ENCODE data around the gene OR5K3.
"Not testable (repeated sequence)": the region's sequence is repeated elsewhere in the genome, so short reads cannot be mapped to it uniquely, and the experiment has no call there.

Gene OR5K3, protein sequence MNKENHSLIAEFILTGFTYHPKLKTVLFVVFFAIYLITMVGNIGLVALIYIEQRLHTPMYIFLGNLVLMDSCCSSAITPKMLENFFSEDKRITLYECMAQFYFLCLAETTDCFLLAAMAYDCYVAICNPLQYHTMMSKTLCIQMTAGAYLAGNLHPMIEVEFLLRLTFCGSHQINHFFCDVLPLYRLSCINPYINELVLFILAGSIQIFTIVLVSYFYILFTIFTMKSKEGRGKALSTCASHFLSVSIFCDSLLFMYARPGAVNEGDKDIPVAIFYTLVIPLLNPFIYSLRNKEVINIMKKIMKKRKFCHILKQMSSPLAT

DNA sequence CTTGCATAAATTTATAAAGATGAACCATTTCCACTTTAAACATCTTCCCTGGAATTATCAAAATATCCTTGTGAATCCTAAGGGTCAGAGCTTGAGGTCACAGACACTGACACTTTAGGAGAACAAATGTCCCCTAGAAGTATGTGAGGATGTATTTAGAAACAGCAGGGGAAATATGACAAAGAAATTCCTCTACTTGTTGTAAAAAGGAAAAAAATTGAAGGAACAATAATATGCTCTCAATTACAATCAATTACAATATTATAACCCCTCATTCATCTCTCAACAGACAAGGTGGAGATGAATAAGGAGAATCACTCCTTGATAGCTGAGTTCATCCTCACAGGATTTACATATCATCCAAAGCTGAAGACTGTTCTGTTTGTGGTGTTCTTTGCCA, at the start of gene OR5K3:
Gene OR5K3 (plus strand): TSS at position 301 of the 400 bp plus-strand sequence. CDS start 0 bp downstream, at position 301.
- no peak for DNase-seq

DNA sequence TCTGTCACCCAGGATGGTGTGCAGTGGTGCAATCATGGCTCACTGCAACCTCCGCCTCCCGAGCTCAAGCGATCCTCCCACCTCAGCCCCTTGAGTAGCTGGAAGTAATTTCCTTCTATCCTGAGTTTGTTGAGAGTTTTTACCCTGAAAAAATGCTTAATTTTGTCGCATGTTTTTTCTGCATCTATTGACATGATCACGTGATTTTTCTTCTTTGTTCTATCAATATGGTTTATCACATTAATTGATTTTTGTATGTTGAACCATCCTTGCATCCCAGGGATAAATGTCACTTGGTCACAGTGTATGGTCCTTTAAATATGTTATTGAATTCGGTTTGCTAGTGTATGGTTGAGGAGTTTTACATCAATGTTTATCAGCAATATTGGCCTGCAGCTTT, 48.7 kb upstream of the OR5K3 start:
- DNase-seq, result no peak

DNA sequence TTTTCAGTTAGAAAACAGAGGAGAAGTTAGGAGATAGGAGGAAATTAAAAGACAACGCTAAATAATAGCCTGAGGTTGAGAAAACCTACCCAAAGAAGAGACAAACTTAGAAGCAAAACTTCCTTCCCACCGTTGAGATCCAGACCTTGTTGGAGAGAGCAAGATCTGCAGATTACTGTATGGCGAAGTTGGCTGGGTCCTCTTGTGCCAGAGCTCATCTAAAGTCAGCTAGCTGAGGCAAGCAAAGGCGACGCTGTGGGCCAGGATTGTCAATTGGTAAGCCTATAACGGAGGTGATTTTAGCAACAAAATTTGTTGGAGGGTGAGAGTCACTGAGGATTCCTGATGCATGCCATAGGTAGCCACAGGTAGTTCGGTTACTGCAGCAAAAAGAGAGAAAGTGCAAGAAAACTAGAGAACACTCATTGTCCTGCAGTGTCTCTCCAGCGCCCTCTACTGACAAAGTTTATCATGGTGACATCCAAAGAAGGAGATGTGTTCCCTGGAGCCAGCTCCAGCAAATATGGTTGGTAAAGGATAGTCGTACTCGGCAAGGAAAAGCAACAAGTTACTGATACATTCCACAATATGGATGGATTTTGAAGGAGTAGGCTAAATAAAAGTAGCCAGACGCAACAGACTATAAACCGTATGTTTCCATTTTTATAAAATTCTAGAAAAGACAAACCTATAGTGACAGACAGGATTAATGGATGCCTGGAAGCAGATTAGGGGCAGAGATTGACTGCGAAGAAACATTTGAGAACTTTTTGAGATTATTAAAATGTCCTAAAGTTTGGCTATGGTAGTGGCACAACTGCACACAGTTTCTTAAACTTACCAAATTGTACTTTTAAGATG, 46.6 kb upstream of the OR5K3 start:
- DNase-seq, result peak; percentile 1

DNA sequence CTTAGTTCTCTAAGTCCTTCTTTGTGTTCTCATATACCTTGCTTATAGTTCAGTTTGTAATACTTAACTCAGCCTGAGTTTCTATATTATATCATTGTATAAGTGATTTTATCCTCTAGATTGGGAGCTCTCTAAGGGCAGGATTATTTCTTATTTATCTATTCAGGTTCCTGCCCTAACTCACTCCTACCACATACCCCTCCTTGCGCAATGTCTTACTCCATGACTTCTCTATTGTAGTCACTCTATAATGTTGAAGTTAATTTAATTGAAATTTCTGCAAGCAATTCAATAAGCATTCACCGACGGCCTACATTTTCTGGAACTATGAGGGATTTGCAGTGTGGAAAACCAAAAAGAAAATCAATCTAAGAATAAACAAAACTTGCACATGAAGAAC, 40.4 kb upstream of the OR5K3 start:
- DNase-seq, result no peak

DNA sequence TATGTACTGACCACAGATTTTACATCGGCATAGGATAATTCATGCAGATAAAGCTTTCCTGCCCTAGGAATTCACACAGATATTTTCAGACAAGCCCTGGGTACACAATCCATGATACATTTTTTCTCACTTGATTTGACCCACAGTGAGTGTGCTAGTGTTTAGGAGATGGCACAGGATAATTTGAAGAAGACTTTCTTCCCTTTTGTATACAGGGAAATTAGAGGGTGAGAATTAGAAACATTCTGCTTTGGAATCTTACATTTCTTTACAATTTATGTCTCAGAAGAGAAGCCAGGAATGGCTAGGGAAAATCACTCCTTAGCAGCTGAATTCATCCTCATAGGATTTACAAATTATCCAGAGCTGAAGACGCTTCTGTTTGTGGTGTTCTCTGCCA, 36.9 kb upstream of the OR5K3 start, which contains the start of gene OR5K4:
Gene OR5K4 (plus strand): TSS at position 301 of the 400 bp plus-strand sequence. CDS start 0 bp downstream, at position 301.
- DNase-seq, result no peak

DNA sequence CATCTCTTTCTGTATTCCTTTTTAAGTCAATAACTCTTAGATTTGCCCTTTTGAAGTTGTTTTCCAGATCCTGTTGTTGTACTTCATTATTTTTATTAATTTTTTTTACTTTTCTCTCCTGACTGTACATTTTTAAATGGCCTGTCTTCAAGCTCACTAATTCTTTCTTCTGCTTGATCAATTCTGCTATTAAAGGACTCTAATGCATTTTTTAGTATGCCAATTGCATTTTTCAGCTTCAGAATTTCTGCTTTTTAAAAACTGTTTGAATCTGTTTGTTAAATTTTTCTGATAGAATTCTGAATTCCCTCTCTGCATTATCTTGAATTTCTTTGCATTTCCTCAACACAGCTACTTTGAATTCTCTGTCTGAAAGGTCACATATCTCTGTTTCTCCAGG, 31.2 kb upstream of the OR5K3 start:
- DNase-seq, result no peak

DNA sequence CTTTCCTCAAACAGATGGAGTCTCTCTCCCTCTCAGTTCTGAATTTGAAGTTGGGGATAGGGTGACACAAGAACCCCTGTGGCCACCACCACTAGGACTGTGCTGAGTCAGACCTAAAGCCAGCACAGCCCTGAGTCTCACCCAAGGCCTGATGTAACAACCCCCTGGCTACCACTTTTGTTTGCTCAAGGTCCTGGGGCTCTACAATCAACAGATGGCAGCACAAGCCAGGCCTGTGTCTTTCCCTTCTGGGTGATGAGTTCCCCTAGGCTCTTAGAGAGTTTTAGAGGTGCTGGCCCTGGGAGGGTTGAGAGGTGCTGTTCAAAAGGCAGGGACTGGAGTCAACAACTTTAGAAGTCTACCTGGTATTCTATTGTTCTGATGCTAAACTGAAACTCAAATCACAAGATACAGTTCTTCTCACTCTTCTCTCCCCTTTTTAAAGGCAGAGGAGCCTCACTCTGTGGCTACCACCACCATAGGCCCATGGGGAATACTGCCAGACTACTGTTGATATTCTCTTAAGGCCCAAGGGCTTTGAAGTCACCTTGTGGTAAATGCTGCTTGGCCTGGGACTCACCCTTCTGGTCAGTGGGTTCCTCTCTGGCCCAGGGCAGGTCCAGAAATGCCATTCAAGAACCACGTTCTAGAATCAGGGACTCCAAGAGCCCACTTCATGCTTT, 30.3 kb upstream of the OR5K3 start:
- no peak for DNase-seq

DNA sequence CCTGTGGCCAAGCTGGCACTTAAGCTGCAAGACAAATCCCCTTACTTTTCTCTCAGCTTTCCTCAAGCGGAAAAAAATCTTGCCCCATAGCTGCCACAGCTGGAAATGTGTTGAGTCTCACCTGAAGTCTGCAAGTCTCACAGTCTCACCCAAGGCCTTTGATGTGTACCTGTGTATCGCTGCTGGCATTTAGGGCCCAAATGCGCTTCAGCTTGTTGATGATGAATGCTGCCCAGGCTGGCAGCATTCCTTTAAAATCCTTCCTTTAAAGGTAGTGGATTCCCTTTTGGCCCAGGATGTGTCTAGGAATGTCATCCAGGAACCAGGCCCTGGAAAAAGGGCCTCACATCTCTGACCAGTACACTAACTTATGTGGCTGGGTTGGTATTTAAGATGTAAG, 29.8 kb upstream of the OR5K3 start:
- DNase-seq, result no peak

DNA sequence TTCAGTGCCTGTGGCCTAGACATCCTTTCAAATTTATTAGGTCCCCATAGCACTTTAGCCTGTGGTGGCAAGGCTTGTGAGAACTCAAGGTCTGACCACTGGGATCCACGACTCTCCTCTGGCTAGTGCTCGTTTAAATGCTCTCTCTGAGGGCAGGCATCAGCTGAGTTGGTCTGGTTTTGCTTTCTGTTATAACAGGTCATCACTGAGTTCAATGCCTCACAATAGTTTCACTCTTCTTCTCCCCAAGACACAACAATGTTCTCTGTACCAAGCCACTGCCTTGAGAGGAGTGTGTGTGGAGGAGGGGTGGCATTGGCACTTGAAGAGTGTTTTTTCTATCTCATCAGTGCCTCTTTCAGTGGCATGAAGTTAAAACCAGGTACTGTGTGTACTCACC, 29.2 kb upstream of the OR5K3 start:
- DNase-seq, result no peak

DNA sequence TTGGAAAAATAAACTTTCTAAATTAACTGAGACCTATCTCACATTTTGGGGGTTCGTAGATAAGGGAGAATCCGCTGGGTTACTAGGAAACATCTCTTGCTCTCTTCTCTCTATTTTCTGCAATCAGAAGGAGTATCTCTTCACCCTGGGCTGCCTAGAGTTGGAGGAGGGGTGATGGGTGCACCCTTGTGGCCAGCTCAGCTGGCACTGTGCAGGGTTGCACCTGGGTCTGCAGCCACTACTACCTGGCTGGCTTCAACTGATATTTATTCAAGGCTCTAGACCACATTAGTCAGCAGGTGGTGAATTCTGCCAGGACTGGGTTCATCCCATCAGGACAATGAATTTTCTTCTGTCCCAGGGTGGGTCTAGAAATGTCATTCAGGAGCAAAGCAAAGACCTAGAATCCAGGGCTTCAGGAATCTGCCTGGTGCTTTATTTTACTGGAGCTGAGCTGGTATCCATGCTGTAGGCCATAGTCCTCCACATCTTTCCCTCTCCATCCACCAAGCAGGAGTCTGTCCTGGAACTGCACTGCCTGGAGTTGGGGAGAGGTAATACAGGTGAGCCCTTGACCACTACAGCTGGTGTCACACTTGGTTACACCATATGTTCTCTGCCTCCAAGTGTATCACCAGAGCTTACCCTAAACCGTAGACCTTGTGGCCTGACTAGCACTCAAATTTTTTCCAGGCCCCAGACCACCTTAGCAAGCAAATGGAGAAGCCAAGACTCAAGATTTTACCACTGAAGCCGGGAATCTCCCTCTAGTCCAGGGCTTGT, 22.8 kb upstream of the OR5K3 start:
- no peak for DNase-seq

DNA sequence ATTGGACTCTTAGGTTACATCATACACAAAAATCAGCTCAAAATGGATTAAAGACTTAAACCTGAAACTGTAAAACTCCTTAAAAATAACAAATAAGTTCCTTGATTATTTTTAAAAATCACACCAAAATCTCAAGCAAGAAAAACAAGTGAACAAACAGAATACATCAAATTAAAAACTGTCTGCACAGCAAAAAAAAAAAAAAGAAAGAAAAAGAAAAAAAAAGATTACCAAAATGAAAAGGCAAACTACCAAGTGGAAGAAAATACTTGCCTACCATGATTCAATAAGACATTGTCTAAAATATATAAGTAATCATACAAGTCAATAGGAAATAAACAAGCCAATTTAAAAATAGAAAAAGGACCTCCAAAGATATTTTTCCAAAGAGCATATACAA, 19.3 kb upstream of the OR5K3 start:
- DNase-seq, result no peak

DNA sequence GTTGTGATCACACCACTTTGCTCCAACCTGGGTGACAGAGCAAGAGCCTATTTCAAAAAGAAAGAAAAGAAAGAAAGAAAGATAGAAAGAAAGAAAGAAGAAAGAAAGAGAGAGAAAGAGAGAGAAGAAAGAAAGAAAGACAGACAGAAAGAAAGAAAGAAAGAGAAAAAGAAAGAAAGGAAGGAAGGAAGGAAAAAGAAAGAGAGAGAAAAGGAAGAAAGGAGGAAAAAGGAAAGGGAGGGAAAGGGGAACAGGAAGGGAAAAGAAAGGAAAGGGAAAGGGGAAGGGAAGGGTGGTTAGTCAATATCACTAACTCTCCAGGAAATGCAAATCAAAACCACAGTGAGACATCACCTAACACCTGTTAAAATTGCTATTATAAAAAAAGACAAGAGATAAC, 18.6 kb upstream of the OR5K3 start:
- DNase-seq, result no peak

DNA sequence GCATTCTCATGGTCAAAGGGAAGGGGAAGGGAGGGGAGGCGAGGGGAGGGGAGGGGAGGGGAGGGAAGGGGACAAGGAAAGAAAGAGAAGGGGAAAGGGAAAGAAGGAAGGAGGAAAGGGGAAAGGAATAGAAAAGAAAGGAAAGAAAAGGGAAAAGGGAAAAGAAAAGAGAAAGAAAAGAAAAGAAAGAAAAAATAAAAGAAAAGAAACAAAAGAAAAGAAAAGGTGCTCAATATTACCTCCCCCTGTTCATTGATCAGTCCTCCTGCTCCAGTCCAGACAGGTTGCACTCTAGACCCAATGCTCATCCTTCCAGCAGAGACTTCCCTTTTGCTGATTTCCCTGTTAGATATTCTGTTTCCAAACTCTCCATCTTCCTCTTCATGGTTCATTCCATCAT, 18.0 kb upstream of the OR5K3 start:
- DNase-seq, result no peak

DNA sequence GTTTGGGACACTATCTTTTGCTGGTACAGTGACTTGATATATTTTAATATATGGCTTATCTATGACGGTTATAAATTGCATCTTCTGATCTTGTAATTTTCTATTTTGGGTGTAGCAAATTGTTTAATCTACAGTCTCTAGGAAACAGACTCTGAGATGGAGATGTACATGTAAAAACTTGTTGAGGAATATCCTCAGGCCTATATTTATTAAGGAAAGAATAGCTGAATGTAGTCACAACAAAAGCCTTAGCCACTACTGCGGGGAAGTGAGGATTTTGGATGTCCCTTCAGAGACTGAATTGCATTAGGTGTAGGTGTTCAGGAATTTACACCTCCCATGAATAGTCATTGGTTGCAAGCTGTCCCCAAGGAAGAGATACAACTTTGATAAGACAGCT, 13.8 kb upstream of the OR5K3 start:
- no peak for DNase-seq

DNA sequence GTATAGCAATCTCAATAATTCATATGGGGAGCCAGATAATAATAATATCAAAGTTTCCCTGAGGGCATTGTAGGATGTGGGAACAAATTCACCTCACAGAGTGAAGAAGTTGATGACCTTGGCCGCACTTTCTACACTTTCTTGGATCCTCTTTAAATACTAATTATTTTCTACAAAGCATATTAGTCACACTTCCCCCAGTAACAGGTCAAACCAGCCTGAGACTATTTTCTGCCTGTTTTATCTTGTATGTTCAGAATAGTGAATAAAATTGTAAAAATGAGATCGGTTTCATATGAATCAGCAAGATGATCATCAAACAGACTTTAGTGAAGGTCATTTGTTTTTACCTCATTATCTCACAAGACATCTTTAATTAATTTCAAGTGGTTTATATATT, 2.3 kb upstream of the OR5K3 start:
- DNase-seq, result no peak

DNA sequence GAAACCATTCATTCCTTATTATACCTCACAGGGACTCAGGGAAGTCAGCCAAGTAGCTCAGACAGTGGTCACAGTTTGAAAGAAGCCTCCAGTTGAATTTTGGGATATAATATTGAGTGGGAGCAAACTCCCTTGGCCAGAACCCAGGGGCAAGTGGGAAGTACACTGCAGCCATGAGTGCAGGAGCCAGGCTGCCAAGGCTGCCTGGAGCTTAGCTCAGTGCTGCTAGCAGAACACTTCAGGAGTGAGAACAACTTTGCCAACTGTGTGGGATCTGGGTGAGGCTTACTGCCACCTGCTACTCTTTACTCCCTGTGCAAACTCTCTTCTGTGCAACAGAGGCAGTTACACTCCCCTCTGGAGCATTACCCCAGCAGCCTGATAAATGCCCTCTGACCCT, 4.6 kb downstream of the OR5K3 start:
- no peak for DNase-seq

DNA sequence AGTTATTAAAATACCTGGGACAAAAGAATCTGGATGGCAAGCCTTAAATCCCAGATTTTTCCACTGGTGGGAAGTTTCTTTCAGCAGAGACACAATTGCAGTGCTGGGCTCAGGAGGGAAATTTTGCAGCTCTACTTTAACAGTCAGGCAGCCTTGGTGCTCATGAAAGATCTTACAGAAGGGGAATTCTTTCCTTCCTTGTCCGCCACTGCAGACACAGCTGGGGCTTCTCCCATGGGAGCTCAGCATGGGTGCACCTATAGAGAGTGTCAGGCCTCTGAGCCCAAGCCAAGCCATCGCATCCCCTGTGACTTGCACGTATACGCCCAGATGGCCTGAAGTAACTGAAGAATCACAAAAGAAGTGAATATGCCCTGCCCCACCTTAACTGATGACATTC, 6.0 kb downstream of the OR5K3 start:
- not testable (repeated sequence) for DNase-seq

DNA sequence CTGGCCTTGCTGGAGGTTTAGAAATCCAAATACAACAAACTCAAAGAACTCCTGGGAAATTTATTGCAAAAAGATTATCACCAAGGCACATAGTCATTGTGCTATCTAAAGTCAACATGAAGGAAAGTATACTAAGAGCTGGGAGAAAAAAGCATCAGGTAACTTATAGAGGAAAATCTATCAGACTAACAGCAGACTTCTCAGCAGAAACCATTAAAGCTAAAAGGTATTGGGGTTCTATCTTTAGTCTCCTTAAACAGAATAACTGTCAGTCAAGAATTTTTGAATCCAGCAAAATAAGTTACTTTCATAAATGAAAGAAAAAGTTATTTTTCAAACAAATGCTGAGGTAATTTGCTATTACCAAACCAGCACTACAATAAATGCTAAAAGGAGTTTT, 8.0 kb downstream of the OR5K3 start:
- no peak for DNase-seq

DNA sequence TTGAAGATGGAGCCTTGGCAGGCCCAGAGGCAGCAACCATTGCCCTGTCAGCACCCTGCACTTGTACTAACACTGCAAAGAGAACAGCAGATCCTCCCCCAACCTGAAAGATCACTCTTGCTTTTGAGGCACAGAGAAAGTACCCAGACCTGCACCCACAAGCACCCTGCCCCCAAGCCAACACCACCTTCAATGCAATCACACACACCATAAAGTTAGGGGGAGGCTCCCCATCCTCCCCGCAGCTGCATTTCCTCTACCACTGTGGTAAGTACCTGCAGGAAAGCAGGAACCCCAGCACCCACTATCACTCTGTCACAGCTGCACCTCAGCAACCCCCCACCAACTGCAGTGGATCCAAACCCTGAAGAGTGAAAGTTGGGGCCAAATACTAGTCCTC, 12.0 kb downstream of the OR5K3 start:
- DNase-seq, result no peak

DNA sequence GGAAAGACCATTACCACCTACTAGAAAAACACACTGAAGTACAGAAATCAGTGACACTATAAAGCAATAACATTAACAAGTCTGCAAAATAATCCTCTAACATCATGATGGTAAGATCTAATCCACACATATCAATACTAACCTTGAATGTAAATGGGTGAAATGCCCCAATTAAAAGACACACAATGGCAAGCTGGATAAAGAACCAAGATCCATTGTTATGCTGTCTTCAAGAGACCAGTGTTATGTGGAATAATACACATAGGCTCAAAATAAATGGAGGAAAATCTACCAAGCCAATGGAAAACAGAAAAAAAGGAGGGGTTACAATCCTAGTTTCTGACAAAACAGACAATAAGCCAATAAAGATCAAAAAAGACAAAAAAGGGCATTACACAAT, 13.5 kb downstream of the OR5K3 start:
- DNase-seq, result no peak

DNA sequence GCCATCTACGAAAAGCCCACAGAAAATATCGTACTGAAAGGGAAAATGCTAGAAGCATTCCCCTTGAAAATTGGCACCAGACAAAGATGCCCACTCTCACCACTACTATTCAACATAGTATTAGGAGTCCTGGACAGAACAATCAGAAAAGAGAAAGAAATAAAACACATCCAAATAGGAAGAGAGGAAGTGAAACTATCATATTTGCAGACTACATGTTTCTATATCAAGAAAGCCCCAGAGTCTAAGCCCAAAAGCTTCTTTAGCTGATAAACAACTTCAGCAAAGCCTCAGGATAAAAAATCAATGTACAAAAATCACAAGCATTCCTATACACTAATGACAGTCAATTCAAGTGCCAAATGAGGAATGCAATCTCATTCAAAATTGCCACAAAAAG, 15.6 kb downstream of the OR5K3 start:
- DNase-seq, result no peak

DNA sequence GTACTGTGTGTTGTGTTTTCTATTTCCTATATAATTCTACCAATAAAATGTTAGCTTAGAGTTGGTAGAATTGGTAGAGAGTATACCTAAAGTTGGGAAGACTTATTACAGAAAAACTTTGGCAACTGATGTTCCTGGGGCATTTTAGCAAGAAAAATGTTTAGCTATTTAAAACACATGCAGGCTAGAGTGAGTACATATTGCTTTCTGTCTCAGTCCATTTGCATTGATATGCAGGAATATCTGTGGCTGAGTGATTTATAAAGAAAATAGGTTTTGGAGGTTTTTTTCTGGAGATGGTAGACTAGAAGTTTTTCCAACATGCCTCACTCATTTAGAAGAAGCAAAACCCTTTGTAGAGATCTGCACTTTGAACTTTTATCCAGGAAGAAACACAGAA, 42.1 kb downstream of the OR5K3 start:
- no peak for DNase-seq

DNA sequence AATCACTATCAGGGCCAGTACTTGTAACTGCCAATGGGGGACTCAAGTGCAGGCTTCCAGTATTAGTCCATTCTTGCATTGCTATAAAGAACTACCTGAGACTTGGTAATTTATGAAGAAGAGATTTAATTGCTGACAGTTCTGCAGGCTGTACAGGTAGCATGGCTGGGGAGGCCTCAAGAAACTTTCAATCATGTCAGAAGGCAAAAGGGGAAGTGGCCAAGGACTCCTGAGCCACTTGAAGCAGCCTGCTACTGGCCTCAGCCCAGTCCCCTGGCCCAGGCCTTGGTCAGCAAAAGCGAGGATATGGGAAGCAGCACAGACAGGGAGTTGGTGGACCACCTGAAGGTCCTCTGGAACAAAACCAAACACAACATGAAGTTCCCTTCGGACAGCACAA, 43.3 kb downstream of the OR5K3 start:
- DNase-seq, result no peak

Data from GDM1 (cell line).